IPS-20b (cell line): ENCODE results near the gene ARID1B.

ENCODE experiments used
- H3K27ac ChIP-seq: one replicate; pipeline ENCODE4 v1.5.1; 2013; ENCODE audit warnings: low read length
- H3K27me3 ChIP-seq: 2 replicates; pipeline ENCODE4 v1.6.1; 2013; ENCODE audit warnings: mild to moderate bottlenecking, low read length, inconsistent platforms; ENCODE audit not compliant: insufficient read depth
- H3K36me3 ChIP-seq: 2 replicates; pipeline ENCODE4 v1.6.1; 2013; ENCODE audit warnings: low read depth, mild to moderate bottlenecking, inconsistent platforms, low read length, moderate library complexity; ENCODE audit not compliant: insufficient read depth
- H3K4me1 ChIP-seq: 2 replicates; pipeline ENCODE4 v1.6.1; 2013; ENCODE audit warnings: mild to moderate bottlenecking, control low read depth, inconsistent platforms, low read length, moderate library complexity; ENCODE audit not compliant: insufficient read depth
- H3K4me3 ChIP-seq: 2 replicates; pipeline ENCODE4 v1.5.1; 2013; ENCODE audit warnings: mild to moderate bottlenecking, low read length, inconsistent platforms
- H3K9ac ChIP-seq: 2 replicates; pipeline ENCODE4 v1.6.1; 2013; ENCODE audit warnings: low read depth, mild to moderate bottlenecking, inconsistent platforms, low read length, moderate library complexity
- H3K9me3 ChIP-seq: 2 replicates; pipeline ENCODE4 v1.6.1; 2013; ENCODE audit warnings: mild to moderate bottlenecking, low read depth, low read length, inconsistent platforms; ENCODE audit not compliant: insufficient read depth

The ARID1B gene

GRCh38 chr6:157095084-157095483, 317.9 kb downstream of the ARID1B start:
- Histone ChIP-seq H3K9me3 (no peaks in the 10 kb centered on the region), H3K4me1 (peaks cover 25% of the 10 kb centered on the region), H3K9ac (no peak overlapping the region), H3K27me3 (no peaks in the 10 kb centered on the region), H3K4me3 (no peak overlapping the region), H3K27ac (no peak overlapping the region), H3K36me3 (peaks cover 4% of the 10 kb centered on the region; the same call in 1 of the 2 replicates)

- Histone ChIP-seq H3K9me3 (no peaks in the 10 kb centered on the region), H3K27ac (no peak overlapping the region), H3K36me3 (peaks cover 4% of the 10 kb centered on the region; the same call in 1 of the 2 replicates), H3K27me3 (no peaks in the 10 kb centered on the region), H3K4me1 (peaks cover 20% of the 10 kb centered on the region), H3K4me3 (no peak overlapping the region), H3K9ac (no peak overlapping the region)
These were observed 318.4 kb downstream of the ARID1B start for GRCh38 chr6:157095569-157095968.

- H3K36me3 ChIP-seq: peaks cover 4% of the 10 kb centered on the region; the same call in 1 of the 2 replicates
- no peaks in the 10 kb centered on the region for H3K9me3 ChIP-seq
- no peaks in the 10 kb centered on the region for H3K27me3 ChIP-seq
- peaks cover 15% of the 10 kb centered on the region; the same call in 1 of the 2 replicates for H3K4me1 ChIP-seq
- no peak overlapping the region for H3K9ac ChIP-seq
- H3K4me3 ChIP-seq: no peak overlapping the region
- H3K27ac ChIP-seq: no peak overlapping the region
These were observed 318.9 kb downstream of the ARID1B start for GRCh38 chr6:157096105-157096504.

GRCh38 chr6:157096522-157096921, 319.3 kb downstream of the ARID1B start:
- Histone ChIP-seq H3K27ac (no peak overlapping the region), H3K9ac (no peak overlapping the region), H3K9me3 (no peaks in the 10 kb centered on the region), H3K36me3 (peaks cover 4% of the 10 kb centered on the region; the same call in 1 of the 2 replicates), H3K27me3 (no peaks in the 10 kb centered on the region), H3K4me1 (peaks cover 12% of the 10 kb centered on the region; the same call in 1 of the 2 replicates), H3K4me3 (no peak overlapping the region)

GRCh38 chr6:157097255-157097955, 320.2 kb downstream of the ARID1B start:
- Histone ChIP-seq H3K36me3 (peaks cover 4% of the 10 kb centered on the region; the same call in 1 of the 2 replicates), H3K27ac (no peak overlapping the region), H3K27me3 (no peaks in the 10 kb centered on the region), H3K9ac (no peak overlapping the region), H3K4me1 (peaks cover 6% of the 10 kb centered on the region; the same call in 1 of the 2 replicates), H3K4me3 (no peak overlapping the region), H3K9me3 (no peaks in the 10 kb centered on the region)

GRCh38 chr6:157098999-157099398, 321.8 kb downstream of the ARID1B start:
- Histone ChIP-seq H3K4me1 (peaks cover 6% of the 10 kb centered on the region; the same call in 1 of the 2 replicates), H3K27ac (no peak overlapping the region), H3K9ac (no peak overlapping the region), H3K27me3 (no peaks in the 10 kb centered on the region), H3K4me3 (no peak overlapping the region), H3K9me3 (no peaks in the 10 kb centered on the region), H3K36me3 (peaks cover 4% of the 10 kb centered on the region; the same call in 1 of the 2 replicates)

- Histone ChIP-seq H3K9ac (no peak overlapping the region), H3K9me3 (no peaks in the 10 kb centered on the region), H3K36me3 (peaks cover 4% of the 10 kb centered on the region; the same call in 1 of the 2 replicates), H3K27ac (no peak overlapping the region), H3K4me1 (peaks cover 6% of the 10 kb centered on the region; the same call in 1 of the 2 replicates), H3K4me3 (no peak overlapping the region), H3K27me3 (no peaks in the 10 kb centered on the region)
These were observed 322.9 kb downstream of the ARID1B start for GRCh38 chr6:157099912-157100593.

GRCh38 chr6:157101166-157101565, 324.0 kb downstream of the ARID1B start:
- H3K36me3 ChIP-seq: peaks cover 4% of the 10 kb centered on the region; the same call in 1 of the 2 replicates

GRCh38 chr6:157104803-157105202, 327.6 kb downstream of the ARID1B start:
- Histone ChIP-seq H3K27me3 (no peaks in the 10 kb centered on the region), H3K27ac (no peak overlapping the region), H3K4me3 (no peak overlapping the region), H3K4me1 (no peaks in the 10 kb centered on the region), H3K9ac (no peak overlapping the region), H3K36me3 (no peaks in the 10 kb centered on the region), H3K9me3 (no peaks in the 10 kb centered on the region)

More at GRCh38 chr6:157101166-157101565, 324.0 kb downstream of the ARID1B start:
- peaks cover 2% of the 10 kb centered on the region; the same call in 1 of the 2 replicates for H3K4me1 ChIP-seq
- H3K9me3 ChIP-seq: no peaks in the 10 kb centered on the region
- no peak overlapping the region for H3K27ac ChIP-seq
- no peak overlapping the region for H3K9ac ChIP-seq
- no peaks in the 10 kb centered on the region for H3K27me3 ChIP-seq
- H3K4me3 ChIP-seq: no peak overlapping the region

GRCh38 chr6:157106487-157106886, 329.3 kb downstream of the ARID1B start:
- Histone ChIP-seq H3K9ac (no peak overlapping the region), H3K4me3 (no peak overlapping the region), H3K36me3 (peaks cover 7% of the 10 kb centered on the region), H3K27me3 (no peaks in the 10 kb centered on the region), H3K4me1 (no peaks in the 10 kb centered on the region), H3K9me3 (no peaks in the 10 kb centered on the region), H3K27ac (no peak overlapping the region)

GRCh38 chr6:157107571-157107914, 330.4 kb downstream of the ARID1B start:
- Histone ChIP-seq H3K27ac (no peak overlapping the region), H3K36me3 (peaks cover 13% of the 10 kb centered on the region), H3K9ac (no peak overlapping the region), H3K9me3 (no peaks in the 10 kb centered on the region), H3K4me3 (no peak overlapping the region), H3K27me3 (no peaks in the 10 kb centered on the region), H3K4me1 (no peaks in the 10 kb centered on the region)
